PFSK-1 (cell line): ENCODE data around the gene ATL3.

ENCODE experiments used
- POLR2AphosphoS5 ChIP-seq: IDR thresholded peaks from 2 replicates; pipeline ENCODE4 v1.6.1; 2012; ENCODE audit warnings: low read depth, mild to moderate bottlenecking, control low read depth, low read length, moderate library complexity
- TAF1 ChIP-seq: IDR thresholded peaks from 2 replicates; pipeline ENCODE4 v1.6.1; 2012; ENCODE audit warnings: low read length, control low read depth, borderline replicate concordance; ENCODE audit not compliant: insufficient read depth
- TF ChIP-seq, protein P1 (sequence below), 2 experiments: IDR thresholded peaks; 2 replicates each; pipeline versions ENCODE4 v1.6.1 to v1.8.0; 2011 to 2012; ENCODE audit warnings: low read depth in 2 of 2, low read length in 2 of 2, control low read depth in 1 of 2, inconsistent platforms in 1 of 2, mild to moderate bottlenecking in 1 of 2, moderate library complexity in 1 of 2; ENCODE audit not compliant: insufficient read depth in 1 of 2

DNA sequence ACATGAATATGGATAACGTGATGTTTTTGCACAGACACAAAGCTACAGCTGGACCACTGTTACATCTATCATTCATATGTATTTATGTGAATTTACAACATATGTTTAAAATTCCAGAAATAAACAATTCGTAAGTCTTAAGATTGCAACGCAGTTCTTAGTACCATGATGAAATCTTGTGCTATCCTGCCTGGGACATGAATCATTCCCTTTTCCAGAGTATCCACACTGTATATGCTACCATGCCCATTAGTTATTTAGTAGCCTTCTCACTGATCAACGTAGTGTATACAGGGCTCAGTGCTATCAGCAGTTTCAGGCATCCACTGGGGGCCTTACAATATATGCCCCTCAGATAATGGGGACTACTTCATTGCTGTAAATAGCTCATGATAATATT lies 4.3 kb downstream of the ATL3 start:
- TF ChIP-seq, protein P1, sequence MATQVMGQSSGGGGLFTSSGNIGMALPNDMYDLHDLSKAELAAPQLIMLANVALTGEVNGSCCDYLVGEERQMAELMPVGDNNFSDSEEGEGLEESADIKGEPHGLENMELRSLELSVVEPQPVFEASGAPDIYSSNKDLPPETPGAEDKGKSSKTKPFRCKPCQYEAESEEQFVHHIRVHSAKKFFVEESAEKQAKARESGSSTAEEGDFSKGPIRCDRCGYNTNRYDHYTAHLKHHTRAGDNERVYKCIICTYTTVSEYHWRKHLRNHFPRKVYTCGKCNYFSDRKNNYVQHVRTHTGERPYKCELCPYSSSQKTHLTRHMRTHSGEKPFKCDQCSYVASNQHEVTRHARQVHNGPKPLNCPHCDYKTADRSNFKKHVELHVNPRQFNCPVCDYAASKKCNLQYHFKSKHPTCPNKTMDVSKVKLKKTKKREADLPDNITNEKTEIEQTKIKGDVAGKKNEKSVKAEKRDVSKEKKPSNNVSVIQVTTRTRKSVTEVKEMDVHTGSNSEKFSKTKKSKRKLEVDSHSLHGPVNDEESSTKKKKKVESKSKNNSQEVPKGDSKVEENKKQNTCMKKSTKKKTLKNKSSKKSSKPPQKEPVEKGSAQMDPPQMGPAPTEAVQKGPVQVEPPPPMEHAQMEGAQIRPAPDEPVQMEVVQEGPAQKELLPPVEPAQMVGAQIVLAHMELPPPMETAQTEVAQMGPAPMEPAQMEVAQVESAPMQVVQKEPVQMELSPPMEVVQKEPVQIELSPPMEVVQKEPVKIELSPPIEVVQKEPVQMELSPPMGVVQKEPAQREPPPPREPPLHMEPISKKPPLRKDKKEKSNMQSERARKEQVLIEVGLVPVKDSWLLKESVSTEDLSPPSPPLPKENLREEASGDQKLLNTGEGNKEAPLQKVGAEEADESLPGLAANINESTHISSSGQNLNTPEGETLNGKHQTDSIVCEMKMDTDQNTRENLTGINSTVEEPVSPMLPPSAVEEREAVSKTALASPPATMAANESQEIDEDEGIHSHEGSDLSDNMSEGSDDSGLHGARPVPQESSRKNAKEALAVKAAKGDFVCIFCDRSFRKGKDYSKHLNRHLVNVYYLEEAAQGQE (IDR thresholded peaks at IDR 0.05; ENCODE audit: insufficient read depth in 1 of 2, low read depth in 2 of 2, low read length in 2 of 2), result no peak
- TF ChIP-seq POLR2AphosphoS5 (no peak), TAF1 (no peak)
